ENCODE data around the gene SYMPK. TPM values are rescaled to one million over a fixed set of nuclear protein-coding genes. Genes with fewer than 3 reads are reported as not detected.

SYMPK gene
- total RNA-seq, 1 donor from 2014 or later, result 114 TPM

DNA sequence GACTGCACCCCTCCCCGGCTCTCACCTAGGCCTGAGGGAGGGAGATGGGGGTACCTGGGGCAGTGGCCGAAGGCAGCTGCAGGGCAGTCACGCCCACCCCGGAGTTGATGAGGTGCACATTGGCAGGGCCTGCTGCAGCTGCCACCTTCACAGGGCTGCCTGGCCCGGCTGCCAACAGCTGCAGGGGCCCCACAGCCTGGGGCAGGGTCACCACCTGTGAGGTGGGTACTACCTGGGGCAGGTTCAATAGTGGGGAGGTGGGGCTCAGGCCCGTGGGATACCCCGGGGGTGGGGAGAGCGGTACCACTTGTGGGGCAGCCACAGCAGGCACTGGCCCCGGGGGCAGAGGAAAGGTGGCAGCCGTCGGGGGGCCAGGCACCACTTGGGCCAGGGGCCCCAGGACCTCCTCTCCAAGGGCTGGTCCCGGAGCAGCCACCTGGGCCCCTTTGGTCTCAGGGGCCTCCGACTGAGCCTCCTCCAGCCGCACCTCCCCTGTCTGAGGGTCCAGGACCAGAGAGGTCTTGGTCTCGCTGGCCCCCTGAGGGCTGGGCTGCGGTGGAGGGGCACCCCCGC is 96.6 kb downstream of the SYMPK start:
- no peak for DNase-seq (ENCODE audit: low spot score, unreplicated experiment)
- Mint-ChIP-seq H3K4me3 (ENCODE audit: low read depth) (no peak overlapping the region), H3K27me3 (peaks cover 6% of the 10 kb centered on the region), H3K9me3 (ENCODE audit: low read depth) (no peaks in the 10 kb centered on the region), H3K36me3 (ENCODE audit: insufficient read depth) (peaks cover 3% of the 10 kb centered on the region), H3K27ac (no peak overlapping the region), H3K4me1 (ENCODE audit: low read depth) (peaks cover 16% of the 10 kb centered on the region)
- TF ChIP-seq CTCF (IDR thresholded peaks at IDR 0.05; ENCODE audit: unreplicated experiment), result no peak

- no peak for TF ChIP-seq CTCF (IDR thresholded peaks at IDR 0.05; ENCODE audit: unreplicated experiment)
- DNase-seq (ENCODE audit: low spot score, unreplicated experiment), result no peak
- peaks cover 6% of the 10 kb centered on the region for H3K27me3 Mint-ChIP-seq
- H3K4me3 Mint-ChIP-seq (ENCODE audit: low read depth), result no peak overlapping the region
- no peaks in the 10 kb centered on the region for H3K9me3 Mint-ChIP-seq (ENCODE audit: low read depth)
- H3K27ac Mint-ChIP-seq, result no peak overlapping the region
- no peaks in the 10 kb centered on the region for H3K36me3 Mint-ChIP-seq (ENCODE audit: insufficient read depth)
- H3K4me1 Mint-ChIP-seq (ENCODE audit: low read depth), result peaks cover 12% of the 10 kb centered on the region
Measured at GRCh38 chr19:45765702-45766295, 97.1 kb downstream of the SYMPK start.

Other genes starting within 250 kb of the SYMPK start
- 28.6 and 29.8 TPM in 2 replicates for gene EML2, start 223.8 kb downstream of the SYMPK start, total RNA-seq
- 26.4 and 27.2 TPM in 2 replicates for gene GIPR, start 194.9 kb downstream of the SYMPK start, total RNA-seq
- gene SNRPD2, start 171.2 kb downstream of the SYMPK start, total RNA-seq, result 401 and 414 TPM in 2 replicates
- 9.0 and 10.8 TPM in 2 replicates for gene QPCTL, start 170.5 kb downstream of the SYMPK start, total RNA-seq
- 41.6 and 44.7 TPM in 2 replicates for gene FBXO46, start 132.3 kb downstream of the SYMPK start, total RNA-seq
- not detected in 2 replicates for gene MEIOSIN, start 129.7 kb downstream of the SYMPK start, total RNA-seq
- gene SIX5, start 93.9 kb downstream of the SYMPK start, total RNA-seq, result 36.9 and 42.3 TPM in 2 replicates
- gene DMPK, start 80.7 kb downstream of the SYMPK start, total RNA-seq, result 117 and 122 TPM in 2 replicates
- gene DMWD, start 70.3 kb downstream of the SYMPK start, total RNA-seq, result 99.4 and 108 TPM in 2 replicates
- gene RSPH6A, start 47.8 kb downstream of the SYMPK start, total RNA-seq, result 0.42 and 0.48 TPM in 2 replicates
- gene FOXA3, start 1.2 kb upstream of the SYMPK start, total RNA-seq, result 23.5 and 25.4 TPM in 2 replicates
- gene IRF2BP1, start 23.0 kb upstream of the SYMPK start, total RNA-seq, result 30.4 and 35.0 TPM in 2 replicates
- gene MYPOP, start 39.5 kb upstream of the SYMPK start, total RNA-seq, result 11.1 and 11.8 TPM in 2 replicates
- gene NANOS2, start 51.6 kb upstream of the SYMPK start, total RNA-seq, result not detected in 2 replicates
- 0.44 and 0.53 TPM in 2 replicates for gene NOVA2, start 110.7 kb upstream of the SYMPK start, total RNA-seq
- 22.2 and 23.2 TPM in 2 replicates for gene CCDC61, start 132.3 kb upstream of the SYMPK start, total RNA-seq
- not detected in 2 replicates for gene PGLYRP1, start 159.9 kb upstream of the SYMPK start, total RNA-seq
- gene IGFL4, start 177.9 kb upstream of the SYMPK start, total RNA-seq, result 0.84 and 1.2 TPM in 2 replicates

All from progenitor cell of endocrine pancreas (in vitro differentiated cells).